Suppressor macrophage treated with lipopolysaccharide for 1 hour (primary cell): ENCODE data around the gene MRPL53.
"Not testable (repeated sequence)": the region's sequence is repeated elsewhere in the genome, so short reads cannot be mapped to it uniquely, and the experiment has no call there.

ENCODE experiments used
- DNase-seq, 3 donors: peaks; one replicate each; pipeline ENCODE4 v3.0.0-alpha.2; 2020 to 2022

MRPL53 gene

GRCh38 chr2:74447230-74447999 lies 25.1 kb downstream of the MRPL53 start:
- no peak for DNase-seq

DNA sequence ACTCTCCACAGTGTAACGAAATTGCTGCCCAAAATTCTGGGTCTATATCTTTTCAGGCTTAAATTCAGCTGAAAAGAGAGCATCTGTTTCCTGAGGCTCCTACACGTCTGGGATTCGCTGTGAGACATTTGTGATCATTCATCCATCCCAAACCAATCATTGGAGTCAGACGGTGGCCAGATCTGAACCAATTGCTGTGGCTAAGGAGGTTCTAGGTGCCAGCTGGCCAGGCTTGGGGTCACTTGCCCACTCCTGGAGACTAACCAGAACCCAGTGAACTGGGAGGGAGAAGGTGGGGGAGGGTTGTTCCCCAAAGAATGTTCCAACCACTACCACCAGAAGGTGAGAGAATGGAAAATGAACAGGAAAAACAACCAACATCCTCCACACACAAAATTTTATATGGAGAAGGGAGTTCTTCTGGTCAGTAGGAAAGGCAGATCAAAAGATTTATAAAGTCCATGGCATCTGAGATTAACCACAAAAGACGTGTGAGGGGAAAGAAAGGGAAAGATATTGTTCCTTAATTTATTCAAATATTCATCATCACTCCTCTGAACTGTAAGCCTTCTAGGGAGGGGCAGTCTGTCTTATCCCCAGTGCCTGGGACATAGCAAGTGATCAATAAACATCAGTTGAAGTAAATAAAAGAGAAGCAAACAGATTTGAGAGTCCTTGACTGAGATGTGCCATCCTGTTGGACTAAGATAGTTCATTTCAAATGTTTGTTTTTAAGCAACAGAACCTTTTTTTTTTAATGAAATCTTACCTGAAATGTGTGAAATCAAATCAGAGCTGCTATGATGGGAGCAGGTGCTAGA lies 27.8 kb downstream of the MRPL53 start:
- no peak for DNase-seq

GRCh38 chr2:74442483-74443297 lies 29.8 kb downstream of the MRPL53 start:
- DNase-seq: not testable (repeated sequence)

DNA sequence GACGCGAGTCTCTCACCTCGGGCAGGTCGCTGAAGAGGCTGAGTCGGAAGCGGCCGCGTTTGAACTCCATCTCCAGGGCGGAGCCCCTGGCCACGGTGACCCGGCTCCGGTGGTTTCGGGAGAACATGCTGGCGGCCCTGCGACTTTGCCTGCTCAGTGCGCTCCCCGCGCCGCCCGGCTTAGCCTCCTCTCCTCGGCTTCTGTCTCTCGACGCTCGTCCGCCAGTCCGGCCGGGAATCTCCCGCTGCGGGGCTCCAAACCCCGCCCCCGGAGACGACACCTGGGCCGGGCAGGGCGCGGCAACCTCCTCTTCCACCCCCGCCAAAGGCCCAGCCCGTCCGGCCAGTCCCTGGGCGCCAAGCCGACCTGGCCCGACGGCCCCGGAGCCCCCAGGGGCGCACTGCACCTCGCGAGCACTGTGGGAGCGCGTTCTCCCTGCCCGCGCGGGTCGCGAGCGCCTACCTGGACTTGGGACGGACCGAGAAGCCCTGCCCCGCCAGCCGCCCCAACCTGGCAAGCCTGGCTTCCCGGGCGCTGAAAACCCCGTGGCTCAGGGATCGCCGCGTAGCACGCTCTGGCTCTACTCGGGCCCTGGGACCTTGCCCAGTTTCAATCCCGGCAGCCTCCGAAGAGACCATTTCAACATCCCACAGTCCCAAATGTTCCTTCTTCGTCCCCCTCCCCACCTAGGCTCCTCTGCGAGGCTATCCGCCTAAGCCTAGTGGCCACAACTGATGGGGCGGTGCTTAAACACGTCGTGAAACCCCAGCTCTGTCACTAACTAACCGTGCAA lies 30.6 kb downstream of the MRPL53 start, which contains the start of gene RTKN:
Gene RTKN (minus strand): TSS at position 248 of the 793 bp plus-strand sequence. CDS start 121 bp downstream, at position 127.
- no peak for DNase-seq

DNA sequence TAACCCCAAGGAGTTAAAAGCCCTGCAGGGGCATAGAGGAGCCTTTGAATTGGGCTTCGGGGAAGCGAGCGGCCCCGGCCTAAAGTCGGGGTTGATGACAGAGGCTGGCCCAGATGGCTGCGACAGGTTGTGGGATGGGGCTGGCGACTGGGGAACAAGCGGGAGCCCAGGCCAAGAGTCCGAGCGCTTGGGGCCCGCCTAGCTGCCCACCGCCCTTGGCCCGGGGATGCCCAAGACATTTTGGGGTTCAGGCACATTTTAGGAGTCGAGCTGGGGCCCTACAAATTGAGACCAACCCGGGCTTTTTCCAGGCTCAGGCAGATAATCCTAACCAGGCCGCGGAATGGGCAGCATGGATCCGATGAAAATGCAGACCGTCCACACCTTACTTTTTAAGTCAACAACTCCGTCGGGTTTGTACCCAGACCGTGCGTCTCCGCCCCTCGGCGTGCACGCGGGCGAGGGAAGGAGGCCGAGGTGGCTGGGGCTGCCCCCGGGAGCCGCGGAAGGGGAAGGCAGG lies 31.2 kb downstream of the MRPL53 start:
- DNase-seq: peak in 1 of 3 donors; percentile 43

- peak; percentile 76 to 91 (median 81) for DNase-seq
Observed at GRCh38 chr2:74440378-74441169, 31.9 kb downstream of the MRPL53 start.

GRCh38 chr2:74439803-74440377 lies 32.6 kb downstream of the MRPL53 start:
- no peak for DNase-seq

DNA sequence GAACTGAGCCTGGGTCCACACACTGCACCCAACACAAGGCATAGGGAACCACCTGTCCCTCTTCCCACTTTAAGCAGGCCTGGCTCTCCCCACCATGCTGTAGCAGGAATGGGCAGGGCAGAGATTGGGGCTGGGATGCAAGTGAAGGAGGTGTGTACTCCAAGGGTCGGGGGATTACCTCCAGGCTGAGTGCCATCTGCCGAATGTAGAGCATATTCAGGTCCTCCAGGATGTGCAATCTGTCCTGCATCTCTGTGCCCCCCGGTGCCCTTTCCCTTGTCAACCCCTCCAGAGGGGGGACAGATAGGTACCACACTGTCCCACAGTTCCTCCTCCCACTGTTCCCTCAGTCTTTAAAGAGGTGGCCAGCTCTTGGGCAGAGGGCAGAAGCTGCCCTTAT lies 33.1 kb downstream of the MRPL53 start:
- no peak for DNase-seq

DNA sequence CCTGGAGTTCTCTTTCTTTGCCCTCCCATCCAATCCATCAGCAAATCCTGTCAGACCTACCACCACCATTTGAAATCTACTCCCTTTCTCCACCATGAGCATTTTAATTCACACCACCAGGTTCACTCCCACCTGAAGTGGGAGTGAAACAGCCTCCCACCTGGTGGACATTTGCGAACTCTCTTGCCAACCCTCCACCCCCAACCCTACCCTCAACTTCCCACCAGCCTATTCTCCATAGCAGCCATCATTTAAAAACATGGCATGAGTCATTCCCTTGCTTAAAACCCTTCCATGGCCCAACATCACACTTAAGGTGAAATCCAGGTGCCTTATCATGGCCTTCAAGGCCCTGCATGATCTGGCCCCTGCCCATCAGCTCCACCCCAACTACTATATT lies 34.2 kb downstream of the MRPL53 start:
- DNase-seq: no peak

DNA sequence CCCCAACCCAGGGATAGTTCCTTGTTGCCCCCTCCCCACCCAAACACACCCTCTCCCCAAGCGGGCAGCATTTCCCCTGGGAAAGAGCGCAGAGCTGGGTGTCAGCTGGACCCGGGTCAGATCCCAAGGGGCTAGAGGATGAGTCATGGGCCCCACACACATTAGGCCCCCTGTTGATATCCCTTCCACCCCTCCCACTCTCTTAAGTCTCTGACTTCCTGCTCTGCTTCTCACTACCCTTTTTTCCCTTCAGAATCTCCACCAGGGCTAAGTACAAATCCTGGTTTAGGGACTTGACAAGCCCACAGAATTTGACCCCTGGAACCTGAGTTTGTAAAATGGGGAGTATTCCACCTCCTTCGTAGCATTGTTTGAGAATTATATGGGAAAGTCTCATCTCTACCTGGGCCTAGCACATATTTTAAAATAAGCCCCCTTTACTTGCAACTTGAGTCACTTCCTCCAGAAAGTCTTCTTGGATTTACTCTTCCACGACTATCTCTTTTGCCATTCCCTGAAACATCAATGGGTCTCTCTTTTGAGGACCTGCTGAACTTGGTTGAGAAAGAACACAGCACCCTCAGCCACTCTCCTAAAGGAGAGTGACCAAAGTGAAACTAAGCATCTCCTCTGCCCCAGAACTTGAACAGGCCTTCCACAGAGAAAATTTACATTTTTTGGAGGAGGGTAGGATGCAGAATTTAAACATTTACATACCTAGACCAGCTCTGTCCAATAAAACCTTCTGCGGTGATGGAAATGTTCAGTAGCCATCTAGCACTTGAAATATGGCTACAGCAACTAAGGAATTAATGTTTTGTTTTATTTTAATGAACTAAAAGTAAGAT lies 35.4 kb downstream of the MRPL53 start:
- DNase-seq: peak in 2 of 3 donors; percentile 28 to 29

DNA sequence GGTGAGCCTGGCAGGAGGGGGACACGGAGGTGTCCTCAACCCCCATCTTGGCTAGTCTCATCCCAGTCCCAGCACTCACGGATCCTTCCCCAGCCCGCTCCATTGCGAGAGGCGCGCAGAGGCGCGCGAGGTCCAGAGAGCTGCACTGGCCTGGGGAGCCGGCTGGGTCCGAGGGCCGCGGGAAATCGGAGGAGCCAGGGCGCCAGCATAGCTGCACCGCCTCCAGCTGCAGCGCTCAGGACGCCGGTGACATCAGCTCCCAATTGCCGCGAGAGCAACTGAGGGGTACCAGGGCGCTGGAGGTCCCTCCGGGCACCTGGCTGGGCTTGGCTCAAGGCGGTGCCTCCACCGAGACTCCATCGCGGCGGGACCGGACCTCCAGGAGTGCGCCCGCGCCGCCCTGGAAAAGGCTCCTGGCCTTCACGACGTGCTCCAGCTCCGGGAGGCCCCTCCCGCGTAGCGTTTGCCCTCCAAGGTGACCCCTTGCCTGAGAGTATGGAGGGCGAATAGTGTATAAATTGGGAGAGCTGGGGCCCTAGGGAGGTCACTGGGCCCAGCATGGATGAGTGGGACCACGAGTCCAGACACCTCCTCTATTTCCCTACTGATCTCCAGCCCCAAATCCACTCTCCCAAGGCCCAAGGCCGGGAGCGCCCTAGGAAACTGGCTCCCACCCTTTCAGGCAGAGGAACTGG lies 36.2 kb downstream of the MRPL53 start:
- no peak for DNase-seq

GRCh38 chr2:74430502-74430901 lies 42.0 kb downstream of the MRPL53 start:
- no peak for DNase-seq

- DNase-seq: no peak
Observed at GRCh38 chr2:74429487-74430451, 42.7 kb downstream of the MRPL53 start.

GRCh38 chr2:74428675-74429074 lies 43.8 kb downstream of the MRPL53 start:
- no peak for DNase-seq

- no peak for DNase-seq
Observed at GRCh38 chr2:74427551-74427950, 44.9 kb downstream of the MRPL53 start.

GRCh38 chr2:74426181-74426758 lies 46.2 kb downstream of the MRPL53 start:
- DNase-seq: no peak

- no peak for DNase-seq
Observed at GRCh38 chr2:74425523-74425922, 47.0 kb downstream of the MRPL53 start.
